GM12873 (cell line): ENCODE measurements around the gene HSPBAP1.
A peak's percentile ranks its signal among the peaks of the same experiment; 100 is the strongest.

Source experiments
- CTCF ChIP-seq: IDR thresholded peaks from 2 replicates; pipeline ENCODE4 v1.5.1; 2012; ENCODE audit warnings: low read depth, mild to moderate bottlenecking, moderate library complexity, low read length, control low read depth; ENCODE audit not compliant: insufficient read depth; ENCODE audit errors: missing control alignments

The HSPBAP1 gene

DNA sequence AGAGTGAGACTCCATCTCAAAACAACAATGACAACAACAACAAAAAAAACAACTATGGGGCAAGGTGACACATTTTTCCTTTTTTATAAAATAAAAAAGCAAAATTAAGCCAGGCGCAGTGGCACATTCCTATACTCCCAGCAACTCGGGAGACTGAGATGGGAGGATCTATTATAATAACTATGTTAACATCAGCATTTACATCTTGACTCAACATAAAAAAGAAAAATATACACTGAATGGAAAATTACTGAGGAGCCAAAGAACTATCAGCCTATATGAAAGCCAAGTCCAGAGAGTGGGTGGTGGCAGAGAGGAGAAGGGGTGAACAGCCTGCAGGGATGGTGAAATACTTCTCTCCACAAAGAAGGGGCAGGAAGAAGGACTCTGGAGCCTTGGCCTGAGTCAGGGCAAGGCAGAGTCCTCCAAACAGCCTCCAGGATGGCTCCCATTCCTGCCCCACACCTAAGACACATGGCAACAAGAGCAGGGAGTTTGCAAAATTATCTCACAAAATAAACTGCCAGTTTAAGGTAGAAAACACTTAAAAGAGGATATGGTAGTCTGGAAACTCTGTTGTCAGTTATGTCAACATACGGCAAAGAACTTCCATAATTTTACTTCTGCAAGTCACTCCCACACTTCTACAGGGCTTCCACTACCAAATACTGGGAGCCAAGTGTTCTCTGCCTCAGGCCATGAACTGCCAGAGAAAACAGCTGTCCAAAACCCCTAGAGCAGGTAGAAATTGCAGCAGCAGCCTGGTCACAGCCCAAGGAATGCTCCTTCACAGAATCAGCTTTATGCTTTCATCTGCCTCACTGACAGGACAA, 25.9 kb downstream of the HSPBAP1 start:
- TF ChIP-seq CTCF: no peak

- no peak for TF ChIP-seq CTCF
Observed at GRCh38 chr3:122766430-122766829, 27.2 kb downstream of the HSPBAP1 start.

GRCh38 chr3:122760453-122761271, 33.0 kb downstream of the HSPBAP1 start:
- TF ChIP-seq CTCF: no peak

DNA sequence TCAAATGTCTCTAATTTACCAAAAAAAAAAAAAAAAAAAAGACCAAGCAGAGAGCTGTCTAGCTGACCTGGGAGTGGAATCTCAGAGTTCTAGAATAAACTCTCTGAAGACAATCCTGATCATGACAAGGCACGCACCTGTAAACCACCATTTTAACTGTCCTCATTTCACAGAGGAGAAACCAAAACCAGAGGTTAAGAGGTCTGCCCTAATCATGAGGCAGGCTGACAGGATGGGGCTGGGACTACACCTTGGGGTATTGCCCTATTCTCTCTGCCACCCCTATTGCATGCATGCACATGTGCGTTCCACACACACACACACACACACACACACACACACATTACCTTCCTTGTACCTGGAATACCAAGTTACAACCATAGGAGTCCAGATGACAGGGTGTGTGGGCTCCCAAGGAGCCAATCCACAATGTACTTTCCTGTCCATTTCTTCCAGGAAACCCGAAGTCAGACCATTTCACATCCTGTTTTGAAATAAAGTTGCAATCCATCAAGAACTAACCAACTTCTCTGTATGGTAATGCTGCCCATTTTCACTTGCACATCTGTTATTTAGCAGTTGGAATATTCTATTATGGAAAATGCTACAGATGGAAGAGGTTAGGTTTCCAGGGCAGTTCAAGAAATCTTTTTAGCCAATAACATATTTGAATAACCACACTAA, 34.6 kb downstream of the HSPBAP1 start:
- no peak for TF ChIP-seq CTCF

GRCh38 chr3:122755491-122755890, 38.1 kb downstream of the HSPBAP1 start:
- TF ChIP-seq CTCF: no peak

GRCh38 chr3:122754929-122755328, 38.7 kb downstream of the HSPBAP1 start:
- TF ChIP-seq CTCF: peak; percentile 90

DNA sequence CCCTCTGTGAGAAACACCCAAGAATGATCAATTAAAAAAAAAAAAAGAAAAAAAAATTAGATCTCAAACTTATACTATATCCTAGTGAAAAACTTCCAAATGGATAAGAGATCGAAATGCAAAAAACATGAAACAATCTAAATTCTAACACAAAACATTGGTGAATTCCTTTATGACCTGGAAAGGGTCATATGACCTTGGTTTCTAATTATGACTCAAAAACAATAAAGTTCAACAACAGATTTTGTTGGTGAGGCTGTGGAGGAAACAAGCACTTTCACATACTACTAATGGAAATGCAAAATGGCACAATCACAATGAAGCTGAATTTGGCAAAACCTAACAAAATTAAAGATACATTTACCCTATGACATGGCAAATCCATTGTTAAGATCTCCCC, 45.3 kb downstream of the HSPBAP1 start:
- TF ChIP-seq CTCF: no peak
